Sciatic nerve (tissue), 2 donors: ENCODE data around the gene TTC7B. TPM values are rescaled to one million over a fixed set of nuclear protein-coding genes. Genes with fewer than 3 reads are reported as not detected.
"Not testable (repeated sequence)": the region's sequence is repeated elsewhere in the genome, so short reads cannot be mapped to it uniquely, and the experiment has no call there.

Source experiments
- ATAC-seq: fragments of 200-7000 bp; cut with Tn5 transposase; one replicate; pipeline ENCODE4 v1.9.1; 2020; ENCODE audit warnings: mild to moderate bottlenecking, moderate library complexity
- DNase-seq: peaks from one replicate; pipeline ENCODE4 v3.0.0-alpha.2; 2020; ENCODE audit warnings: low spot score
- intact Hi-C: fragments of 100-400 bp; cut with DNase I; formaldehyde crosslinking; loops from one replicate; pipeline ENCODE4 v1.14.2; 2022
- total RNA-seq: library from RNA; stranded (reverse); fragmentation: NEBNext Ultra II Directional; extraction: Animal tissue kit (Norgen Biotek cat#: 25700); gene quantifications from one replicate; pipeline ENCODE4 v1.2.1, GENCODE V29; 2021
- donor health status: DM: no; HTN: no; CAD: no.
- donor health status: DM: no; HTN: no; CAD: no.

TTC7B gene
- total RNA-seq, 1 donor from 2014 or later = 41.4 TPM

DNA sequence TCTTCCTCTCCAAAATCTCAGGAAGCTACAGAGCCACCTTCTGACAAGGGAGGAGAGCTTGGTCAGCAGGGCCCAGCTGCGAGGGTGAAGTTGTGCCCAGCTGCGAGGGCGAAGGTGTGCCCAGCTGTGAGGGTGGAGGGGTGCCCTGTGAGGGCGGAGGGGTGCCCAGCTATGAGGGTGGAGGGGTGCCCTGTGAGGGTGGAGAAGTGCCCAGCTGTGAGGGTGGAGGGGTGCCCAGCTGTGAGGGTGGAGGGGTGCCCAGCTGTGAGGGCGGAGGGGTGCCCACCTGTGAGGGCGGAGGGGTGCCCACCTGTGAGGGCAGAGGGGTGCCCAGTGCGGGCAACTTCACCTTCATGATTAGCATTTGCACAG is 20.4 kb upstream of the TTC7B start:
- intact Hi-C loops = no loop called here
- DNase-seq (no peak), ATAC-seq (no peak)

DNA sequence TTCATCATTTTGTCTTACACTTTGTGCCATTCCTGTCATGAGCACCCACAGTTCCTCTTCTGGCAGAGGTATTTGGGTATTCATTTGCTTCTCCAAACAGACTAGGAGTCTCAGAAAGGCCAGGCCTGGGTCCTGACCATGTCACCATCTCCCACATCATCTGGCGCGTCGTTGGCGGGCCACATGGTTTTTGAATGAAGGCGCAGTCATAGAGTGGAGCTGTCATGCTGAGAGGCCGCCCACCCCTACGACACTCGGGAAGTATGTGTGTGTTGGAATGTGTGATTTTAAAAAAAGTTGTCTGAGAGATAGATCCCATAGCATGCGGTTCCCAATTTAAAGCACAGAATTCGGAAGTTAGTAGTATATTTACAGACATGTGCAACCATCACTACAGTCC is 15.6 kb upstream of the TTC7B start:
- DNase-seq (no peak), ATAC-seq (no peak)
- intact Hi-C loops = no loop called here

DNA sequence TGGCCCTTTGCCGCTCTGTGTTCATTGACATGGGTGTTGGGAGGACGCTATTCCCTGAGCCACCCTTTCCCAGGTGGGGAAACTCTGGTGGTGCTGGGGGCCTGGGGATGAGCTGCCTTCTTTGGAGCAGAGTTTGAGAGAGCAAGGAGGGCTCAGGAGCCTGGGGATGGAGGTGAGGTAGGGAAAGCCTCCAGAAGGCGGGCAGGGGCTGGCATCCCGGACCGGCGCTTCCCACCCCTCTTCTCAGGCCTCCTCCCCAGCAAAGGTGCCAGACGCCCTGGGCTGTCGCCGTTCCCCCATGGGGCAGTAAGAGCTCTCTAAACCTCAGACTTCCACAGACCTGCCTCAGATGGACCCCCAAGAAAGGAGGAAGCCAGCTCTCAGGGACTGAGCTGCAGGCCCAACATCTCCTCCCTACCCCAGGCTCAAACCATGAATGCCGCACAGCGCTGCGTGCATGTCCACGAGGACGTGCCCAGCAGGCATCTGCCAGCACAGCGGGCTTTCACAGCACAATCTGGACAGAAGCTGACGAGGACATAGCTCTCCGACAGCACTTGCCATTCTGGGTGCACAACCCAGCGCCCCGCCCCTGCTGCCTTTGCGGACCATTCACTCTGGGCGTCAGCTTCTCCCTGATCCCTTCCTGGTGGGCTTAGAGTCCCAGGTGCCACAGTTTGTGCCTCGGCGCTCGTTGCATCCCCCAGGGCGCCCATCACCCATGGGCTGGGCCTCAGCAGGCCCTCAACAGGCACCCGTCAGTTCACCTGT is 14.9 kb upstream of the TTC7B start:
- ATAC-seq (no peak), DNase-seq (no peak)
- intact Hi-C loops = no loop called here

GRCh38 chr14:90829677-90830076 is 13.4 kb upstream of the TTC7B start:
- ATAC-seq (no peak), DNase-seq (no peak)
- intact Hi-C loops = no loop called here

DNA sequence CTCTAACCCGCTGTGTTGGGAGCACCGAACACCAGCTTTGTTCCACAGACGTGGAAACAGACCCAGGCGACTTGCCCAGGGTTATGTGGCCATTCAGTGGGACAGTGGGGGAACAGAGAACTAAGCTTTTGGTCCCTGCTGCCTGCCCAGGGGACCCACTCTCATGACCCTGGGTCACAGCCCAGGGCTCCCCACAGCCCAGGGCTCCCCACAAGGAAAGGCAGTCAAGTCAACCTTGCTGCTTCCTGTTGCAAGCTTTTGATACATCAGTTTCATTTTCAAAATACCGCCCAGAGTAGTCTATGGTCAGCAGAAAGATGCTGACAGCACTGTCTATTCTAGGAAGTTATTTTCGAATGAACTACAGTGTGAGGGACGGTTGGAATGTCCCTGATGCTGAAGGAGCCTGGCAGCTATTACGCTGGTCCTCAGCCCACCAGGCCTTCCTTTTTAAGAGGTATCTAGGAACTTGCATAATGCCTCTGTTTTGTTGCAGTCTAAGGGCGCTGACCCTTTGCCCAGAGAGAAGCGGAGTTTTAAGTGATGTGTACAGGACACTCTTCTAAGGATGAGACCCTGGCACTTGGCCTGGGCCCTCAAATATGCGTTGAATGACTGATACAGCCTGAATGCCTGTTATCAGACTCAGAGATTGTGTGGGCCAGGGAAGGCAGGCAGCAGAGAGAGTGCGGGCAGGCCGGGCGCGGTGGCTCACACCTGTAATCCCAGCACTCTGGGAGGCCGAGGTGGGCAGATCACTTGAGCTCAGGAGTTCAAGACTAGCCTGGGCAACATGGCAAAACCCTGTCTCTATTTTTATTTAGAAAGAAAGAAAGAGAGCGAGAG is 12.6 kb upstream of the TTC7B start:
- intact Hi-C loops = no loop called here
- peak; percentile 61 for ATAC-seq
- DNase-seq = no peak

DNA sequence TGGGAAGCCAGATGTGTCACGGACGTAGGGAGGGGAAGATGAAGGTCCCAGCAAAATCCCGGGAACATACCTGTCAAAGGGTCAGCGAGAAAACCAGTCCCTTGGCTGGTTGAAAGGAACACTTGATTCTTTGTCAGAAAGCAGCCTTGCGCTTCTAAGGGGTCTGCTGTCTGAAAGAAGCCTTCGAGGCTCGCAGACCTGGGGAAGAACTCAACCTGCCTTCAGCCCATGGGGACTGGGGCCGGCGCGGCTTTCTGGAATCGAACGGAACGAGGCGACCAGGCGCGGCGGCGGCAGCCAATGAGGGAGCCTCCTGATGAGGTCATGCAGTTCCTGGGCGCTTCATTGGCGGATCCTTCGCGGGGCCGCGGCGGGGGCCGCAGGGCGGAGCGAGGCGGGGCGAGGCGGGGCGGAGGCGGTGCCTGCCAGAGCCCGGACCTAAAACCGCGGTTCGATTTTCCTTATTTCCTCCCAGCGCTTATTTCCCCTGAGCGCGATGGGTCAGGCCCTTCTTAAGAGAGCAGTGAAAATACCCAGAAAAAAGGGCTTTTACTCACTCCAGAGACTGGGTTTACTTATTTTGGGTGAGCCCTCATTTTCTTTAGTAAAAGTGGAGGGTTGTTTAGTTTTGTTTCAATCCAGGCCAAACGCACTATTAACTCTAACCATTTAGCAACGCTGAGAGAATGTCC is 11.8 kb upstream of the TTC7B start:
- peak; percentile 99 for ATAC-seq
- intact Hi-C loops = no loop called here

GRCh38 chr14:90823542-90823941 is 7.3 kb upstream of the TTC7B start:
- DNase-seq, intact Hi-C loops, ATAC-seq: not testable (repeated sequence)

More for the DNA sequence above, 11.8 kb upstream of the TTC7B start:
- peak; percentile 97 for DNase-seq

- intact Hi-C loops = no loop called here
- no peak for ATAC-seq
Observed at GRCh38 chr14:90820958-90821357, 4.7 kb upstream of the TTC7B start.

GRCh38 chr14:90819734-90820393 is 3.6 kb upstream of the TTC7B start:
- intact Hi-C loops = no loop called here
- ATAC-seq (no peak), DNase-seq (no peak)

More at GRCh38 chr14:90820958-90821357, 4.7 kb upstream of the TTC7B start:
- DNase-seq = no peak

- intact Hi-C loops = no loop called here
- no peak for ATAC-seq
- DNase-seq = no peak
Observed at GRCh38 chr14:90818715-90819114, 2.5 kb upstream of the TTC7B start.

- peak; percentile 36 for ATAC-seq
- no peak for DNase-seq
- intact Hi-C loops = no loop called here
Observed at GRCh38 chr14:90816681-90817436, 629 bp upstream of the TTC7B start.

DNA sequence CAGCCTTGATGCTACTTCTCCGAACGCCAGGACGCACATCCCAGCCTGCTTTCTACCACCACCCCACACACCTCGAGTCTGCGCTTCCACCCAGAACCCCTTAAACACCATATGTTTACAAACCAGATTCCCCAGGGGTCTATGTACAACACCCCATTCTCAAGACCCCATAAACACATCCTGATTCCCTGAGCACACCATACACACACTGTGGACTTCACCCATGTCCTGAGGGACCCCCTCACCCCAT is 733 bp downstream of the TTC7B start:
- intact Hi-C loops = no loop called here
- ATAC-seq (peak; percentile 18), DNase-seq (no peak)

DNA sequence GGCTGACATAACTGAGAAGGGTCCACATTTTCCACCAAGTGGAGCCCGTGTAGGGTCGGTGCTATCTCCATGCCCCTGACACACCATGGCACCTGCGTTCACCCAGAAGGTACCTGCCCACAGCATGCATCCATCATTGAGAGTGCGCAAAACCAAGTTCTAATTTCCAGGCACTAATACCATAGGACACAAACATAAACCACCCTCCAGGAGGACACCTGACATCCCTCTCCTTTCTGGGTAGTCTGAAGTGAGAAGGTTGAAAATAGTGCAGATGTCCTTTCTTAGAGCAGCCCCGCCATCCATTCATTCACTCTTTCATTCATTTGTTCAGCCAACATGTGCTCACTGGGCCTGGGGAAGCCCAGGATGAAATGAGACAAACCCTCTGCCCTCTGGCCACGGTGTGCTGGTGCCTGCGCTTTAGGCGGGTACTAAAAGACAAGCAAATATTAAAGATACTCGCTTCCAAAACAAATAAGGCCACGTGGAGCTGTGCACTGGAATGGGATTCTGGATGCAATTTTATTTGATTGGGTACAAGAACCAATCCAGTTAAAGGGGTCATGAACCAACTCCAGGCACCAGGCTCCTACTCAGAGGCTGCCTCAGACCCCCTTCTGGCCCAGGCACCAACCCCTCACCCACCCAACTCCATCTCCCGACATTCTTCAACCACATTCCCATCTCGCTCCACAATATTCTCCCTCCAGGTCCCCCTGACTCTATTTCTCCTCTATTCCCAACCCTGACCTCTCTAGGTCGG is 1.2 kb downstream of the TTC7B start:
- intact Hi-C loops = no loop called here
- DNase-seq = no peak
- no peak for ATAC-seq

DNA sequence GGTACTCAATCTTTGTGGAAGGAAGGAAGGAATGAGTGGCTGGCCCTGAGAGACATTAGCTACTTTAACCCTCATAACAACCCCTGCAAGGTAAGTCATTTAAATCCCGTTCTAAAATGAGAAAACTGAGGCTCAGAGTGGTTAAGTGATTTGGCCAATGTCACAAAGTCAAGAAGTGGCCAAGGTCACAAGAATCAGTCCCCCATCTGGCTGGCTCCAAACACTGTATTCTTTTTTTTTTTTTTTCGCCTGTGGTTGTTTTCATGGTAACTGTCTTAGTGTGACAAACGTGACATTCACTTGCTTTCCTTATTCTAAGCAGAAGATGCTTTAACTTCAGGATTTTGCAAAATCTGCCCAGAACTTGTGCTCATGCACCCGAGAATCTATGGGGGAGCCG is 2.8 kb downstream of the TTC7B start:
- DNase-seq = no peak
- no peak for ATAC-seq
- intact Hi-C loops = no loop called here

DNA sequence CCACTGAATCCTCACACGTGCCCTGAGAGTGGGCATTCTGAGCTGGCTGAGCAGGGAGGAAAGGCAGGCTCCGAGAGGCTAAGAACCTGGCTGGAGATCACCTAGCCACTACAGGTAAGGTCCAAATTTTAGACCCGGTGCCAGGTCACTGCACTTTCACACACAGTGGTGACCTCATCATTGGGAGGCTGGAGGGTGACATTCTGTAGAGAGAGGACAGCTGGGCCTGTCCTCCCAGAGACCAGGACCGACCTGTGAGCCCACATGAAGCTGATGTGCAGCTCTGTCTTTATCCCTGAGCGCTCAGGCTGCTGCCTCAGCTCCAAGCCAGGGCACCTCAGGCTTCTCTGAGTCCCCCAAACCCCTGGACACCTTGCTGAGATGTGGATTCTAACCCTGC is 4.1 kb downstream of the TTC7B start:
- ATAC-seq (no peak), DNase-seq (no peak)
- intact Hi-C loops = no loop called here

DNA sequence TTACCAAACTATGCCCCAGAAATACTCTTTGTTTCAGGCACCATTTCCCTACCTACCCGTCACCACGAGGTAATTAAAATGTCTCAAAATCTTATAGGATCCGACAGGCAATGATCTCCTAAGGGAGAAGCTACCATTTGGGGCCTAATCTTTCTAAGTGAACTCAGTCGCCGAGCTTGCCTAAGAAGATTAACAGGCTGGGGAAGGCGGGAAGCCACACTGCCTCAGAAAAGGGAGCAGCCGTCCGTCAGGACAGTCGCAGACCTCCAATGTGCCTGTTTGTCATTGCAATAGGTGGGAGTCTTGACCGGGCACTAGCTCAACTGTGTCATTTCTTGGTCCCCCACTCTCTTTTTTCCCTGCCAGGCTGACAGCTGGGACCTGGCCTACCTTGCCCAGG is 4.6 kb downstream of the TTC7B start:
- DNase-seq (no peak), ATAC-seq (no peak)
- intact Hi-C loops = no loop called here

GRCh38 chr14:90810806-90811205 is 5.4 kb downstream of the TTC7B start:
- intact Hi-C loops = no loop called here
- DNase-seq = no peak
- no peak for ATAC-seq
